MM.1S (cell line): Measurements from ENCODE around the gene HTR1D.

Experiments used
- EZH2 ChIP-seq: fragments of 300-600 bp; sonication (generic); optimal IDR thresholded peaks from 2 replicates; pipeline ENCODE3; 2017; ENCODE audit warnings: low read depth, mild to moderate bottlenecking, antibody characterized with exemption, low read length, mixed read lengths
- EZH2phosphoT487 ChIP-seq: fragments of 300-600 bp; sonication (generic); IDR thresholded peaks from 2 replicates; pipeline ENCODE4 v1.6.1; 2018; ENCODE audit warnings: antibody characterized with exemption, low read length
- TF ChIP-seq, protein P1 (sequence below): fragments of 300-600 bp; sonication (generic); IDR thresholded peaks from 2 replicates; pipeline ENCODE4 v1.5.1; 2016; ENCODE audit warnings: antibody characterized with exemption, low read length, mixed read lengths

DNA sequence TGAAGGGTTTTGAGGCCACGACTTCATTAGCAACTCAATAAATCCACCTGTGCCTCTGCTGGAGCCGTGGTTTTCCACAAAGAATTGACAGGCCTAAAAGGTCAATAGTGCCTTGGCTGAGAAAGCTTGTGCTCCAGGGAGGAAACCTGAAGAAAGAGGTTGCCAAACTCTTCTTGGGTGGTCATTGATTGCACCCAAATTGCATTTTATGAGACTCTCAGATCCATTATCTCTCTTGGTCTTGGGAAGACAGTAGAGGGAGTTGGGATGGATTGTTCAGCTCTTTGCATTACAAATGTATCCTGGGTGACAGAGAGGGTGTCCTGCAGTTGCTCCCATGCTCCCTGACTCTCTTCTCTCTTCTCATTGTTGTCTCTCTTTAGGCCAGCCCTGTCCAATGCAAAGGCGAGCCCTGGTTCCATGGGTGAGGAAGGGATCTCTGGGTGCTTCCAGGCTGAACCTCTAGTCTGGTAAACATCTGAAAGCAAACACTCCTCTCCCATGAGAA, 46.1 kb upstream of the HTR1D start:
- TF ChIP-seq EZH2phosphoT487 (no peak), EZH2 (no peak)
- TF ChIP-seq, protein P1, sequence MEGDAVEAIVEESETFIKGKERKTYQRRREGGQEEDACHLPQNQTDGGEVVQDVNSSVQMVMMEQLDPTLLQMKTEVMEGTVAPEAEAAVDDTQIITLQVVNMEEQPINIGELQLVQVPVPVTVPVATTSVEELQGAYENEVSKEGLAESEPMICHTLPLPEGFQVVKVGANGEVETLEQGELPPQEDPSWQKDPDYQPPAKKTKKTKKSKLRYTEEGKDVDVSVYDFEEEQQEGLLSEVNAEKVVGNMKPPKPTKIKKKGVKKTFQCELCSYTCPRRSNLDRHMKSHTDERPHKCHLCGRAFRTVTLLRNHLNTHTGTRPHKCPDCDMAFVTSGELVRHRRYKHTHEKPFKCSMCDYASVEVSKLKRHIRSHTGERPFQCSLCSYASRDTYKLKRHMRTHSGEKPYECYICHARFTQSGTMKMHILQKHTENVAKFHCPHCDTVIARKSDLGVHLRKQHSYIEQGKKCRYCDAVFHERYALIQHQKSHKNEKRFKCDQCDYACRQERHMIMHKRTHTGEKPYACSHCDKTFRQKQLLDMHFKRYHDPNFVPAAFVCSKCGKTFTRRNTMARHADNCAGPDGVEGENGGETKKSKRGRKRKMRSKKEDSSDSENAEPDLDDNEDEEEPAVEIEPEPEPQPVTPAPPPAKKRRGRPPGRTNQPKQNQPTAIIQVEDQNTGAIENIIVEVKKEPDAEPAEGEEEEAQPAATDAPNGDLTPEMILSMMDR, result no peak
